ENCODE measurements around the gene KCND2.

DNA sequence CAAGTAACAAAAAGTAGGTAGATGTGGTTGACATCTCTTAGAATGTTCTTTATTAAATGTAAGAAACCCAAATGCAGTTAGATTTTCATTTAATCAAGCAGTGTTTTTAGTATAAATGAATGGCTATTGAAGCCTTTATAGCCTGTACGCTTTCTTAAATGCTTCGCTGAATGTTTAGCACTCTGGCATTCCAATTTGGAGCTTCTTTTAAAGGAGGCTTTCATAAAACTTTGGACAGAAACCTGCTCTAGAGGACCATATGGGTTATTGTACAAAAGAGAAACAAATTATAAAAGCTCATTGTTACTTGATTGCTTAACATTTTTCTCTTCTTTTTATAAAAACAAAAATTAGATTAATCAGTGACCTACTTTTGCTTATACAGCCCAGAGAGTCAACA is 59.5 kb downstream of the KCND2 start:
- no peak for TF ChIP-seq POLR2AphosphoS5 (IDR thresholded peaks at IDR 0.05; ENCODE audit: low read depth, low read length)
- TF ChIP-seq TAF1 (IDR thresholded peaks at IDR 0.05; ENCODE audit: borderline replicate concordance, insufficient read depth, low read length): no peak
- TF ChIP-seq, protein P1, sequence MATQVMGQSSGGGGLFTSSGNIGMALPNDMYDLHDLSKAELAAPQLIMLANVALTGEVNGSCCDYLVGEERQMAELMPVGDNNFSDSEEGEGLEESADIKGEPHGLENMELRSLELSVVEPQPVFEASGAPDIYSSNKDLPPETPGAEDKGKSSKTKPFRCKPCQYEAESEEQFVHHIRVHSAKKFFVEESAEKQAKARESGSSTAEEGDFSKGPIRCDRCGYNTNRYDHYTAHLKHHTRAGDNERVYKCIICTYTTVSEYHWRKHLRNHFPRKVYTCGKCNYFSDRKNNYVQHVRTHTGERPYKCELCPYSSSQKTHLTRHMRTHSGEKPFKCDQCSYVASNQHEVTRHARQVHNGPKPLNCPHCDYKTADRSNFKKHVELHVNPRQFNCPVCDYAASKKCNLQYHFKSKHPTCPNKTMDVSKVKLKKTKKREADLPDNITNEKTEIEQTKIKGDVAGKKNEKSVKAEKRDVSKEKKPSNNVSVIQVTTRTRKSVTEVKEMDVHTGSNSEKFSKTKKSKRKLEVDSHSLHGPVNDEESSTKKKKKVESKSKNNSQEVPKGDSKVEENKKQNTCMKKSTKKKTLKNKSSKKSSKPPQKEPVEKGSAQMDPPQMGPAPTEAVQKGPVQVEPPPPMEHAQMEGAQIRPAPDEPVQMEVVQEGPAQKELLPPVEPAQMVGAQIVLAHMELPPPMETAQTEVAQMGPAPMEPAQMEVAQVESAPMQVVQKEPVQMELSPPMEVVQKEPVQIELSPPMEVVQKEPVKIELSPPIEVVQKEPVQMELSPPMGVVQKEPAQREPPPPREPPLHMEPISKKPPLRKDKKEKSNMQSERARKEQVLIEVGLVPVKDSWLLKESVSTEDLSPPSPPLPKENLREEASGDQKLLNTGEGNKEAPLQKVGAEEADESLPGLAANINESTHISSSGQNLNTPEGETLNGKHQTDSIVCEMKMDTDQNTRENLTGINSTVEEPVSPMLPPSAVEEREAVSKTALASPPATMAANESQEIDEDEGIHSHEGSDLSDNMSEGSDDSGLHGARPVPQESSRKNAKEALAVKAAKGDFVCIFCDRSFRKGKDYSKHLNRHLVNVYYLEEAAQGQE (IDR thresholded peaks at IDR 0.05; ENCODE audit: insufficient read depth in 1 of 2, low read depth in 2 of 2, low read length in 2 of 2): no peak
- no peak for TF ChIP-seq FOXP2 (optimal IDR thresholded peaks at IDR 0.05; ENCODE audit: borderline replicate concordance, extremely low read depth, extremely low read length, insufficient read depth)

Data from PFSK-1 (cell line).